Measurements from ENCODE around the gene ADRA2B.

The ADRA2B gene

GRCh38 chr2:96104487-96104861 lies 11.9 kb downstream of the ADRA2B start:
- DNase-seq (ENCODE audit: low read depth) = no peak

- DNase-seq (ENCODE audit: low read depth) = no peak
These were observed 12.4 kb downstream of the ADRA2B start for GRCh38 chr2:96103761-96104486.

DNA sequence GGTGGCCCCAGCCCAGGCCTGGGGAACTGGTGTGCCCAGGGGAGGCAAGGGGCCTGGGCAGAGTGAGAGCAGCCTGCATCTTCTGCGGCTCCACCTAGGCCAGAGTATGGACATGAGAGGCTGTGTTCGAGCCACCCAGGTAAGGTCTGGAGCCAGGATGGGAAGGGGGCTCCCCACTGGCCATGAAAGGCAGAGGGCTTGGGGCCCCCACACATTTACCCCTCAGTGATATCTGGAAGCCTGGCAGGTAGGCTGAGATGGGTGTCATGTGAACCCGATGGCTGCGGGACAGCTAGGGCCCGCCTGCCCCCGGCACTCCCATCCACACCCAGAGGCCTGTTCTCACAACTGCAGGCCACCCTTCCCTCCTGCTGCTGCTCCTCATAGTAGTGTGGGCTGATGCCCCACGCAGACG lies 13.2 kb downstream of the ADRA2B start:
- no peak for DNase-seq (ENCODE audit: low read depth)

DNA sequence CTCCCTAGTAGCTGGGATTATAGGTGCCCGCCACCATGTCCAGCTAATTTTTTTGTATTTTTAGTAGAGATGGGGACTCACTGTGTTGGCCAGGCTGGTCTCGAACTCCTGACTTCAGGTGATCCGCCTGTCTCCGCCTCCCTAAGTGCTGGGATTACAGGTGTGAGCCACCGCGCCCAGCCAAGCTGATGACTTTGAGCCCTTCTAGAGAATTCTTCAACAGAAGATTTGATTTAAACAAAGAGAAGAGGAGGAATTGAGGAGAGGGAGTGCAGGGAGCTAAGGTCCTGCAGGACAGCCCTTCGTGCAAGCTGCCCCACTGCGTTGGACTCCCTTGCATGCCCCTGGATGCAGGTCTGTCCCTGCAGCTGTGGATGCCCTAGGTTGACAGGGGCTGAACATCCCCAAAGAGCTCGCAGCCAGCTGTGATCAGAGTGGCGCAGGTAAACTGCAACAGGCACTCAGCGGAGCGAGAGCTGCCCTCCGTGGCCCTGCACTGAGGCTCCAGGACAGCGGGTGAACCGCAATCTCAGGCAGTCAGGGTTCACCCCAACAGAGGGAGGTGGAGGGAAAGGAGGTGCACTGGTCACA lies 13.7 kb downstream of the ADRA2B start:
- DNase-seq (ENCODE audit: low read depth) = no peak

DNA sequence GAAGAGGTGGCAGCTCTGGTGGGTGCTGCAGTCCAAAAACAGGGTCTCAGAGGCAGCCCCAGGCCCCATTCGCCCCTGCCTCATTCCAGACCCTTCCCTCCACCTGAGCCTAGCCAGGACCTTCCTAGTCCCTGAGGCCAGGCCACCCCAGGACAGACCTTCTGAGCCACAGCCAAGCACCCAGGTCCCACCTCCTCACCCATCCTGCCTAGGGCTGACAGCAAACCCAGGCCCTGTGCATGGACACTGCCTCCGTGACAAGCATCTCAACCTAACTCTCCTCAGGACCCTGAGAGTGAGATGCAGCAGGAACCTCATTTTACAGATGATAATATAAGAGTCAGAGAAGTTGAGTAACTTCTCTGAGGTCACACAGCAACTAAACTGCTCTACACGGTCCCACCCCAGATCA lies 15.5 kb downstream of the ADRA2B start:
- DNase-seq (ENCODE audit: low read depth) = no peak

- no peak for DNase-seq (ENCODE audit: low read depth)
These were observed 16.2 kb downstream of the ADRA2B start for GRCh38 chr2:96099861-96100798.

- no peak for DNase-seq (ENCODE audit: low read depth)
These were observed 17.3 kb downstream of the ADRA2B start for GRCh38 chr2:96098900-96099590.

DNA sequence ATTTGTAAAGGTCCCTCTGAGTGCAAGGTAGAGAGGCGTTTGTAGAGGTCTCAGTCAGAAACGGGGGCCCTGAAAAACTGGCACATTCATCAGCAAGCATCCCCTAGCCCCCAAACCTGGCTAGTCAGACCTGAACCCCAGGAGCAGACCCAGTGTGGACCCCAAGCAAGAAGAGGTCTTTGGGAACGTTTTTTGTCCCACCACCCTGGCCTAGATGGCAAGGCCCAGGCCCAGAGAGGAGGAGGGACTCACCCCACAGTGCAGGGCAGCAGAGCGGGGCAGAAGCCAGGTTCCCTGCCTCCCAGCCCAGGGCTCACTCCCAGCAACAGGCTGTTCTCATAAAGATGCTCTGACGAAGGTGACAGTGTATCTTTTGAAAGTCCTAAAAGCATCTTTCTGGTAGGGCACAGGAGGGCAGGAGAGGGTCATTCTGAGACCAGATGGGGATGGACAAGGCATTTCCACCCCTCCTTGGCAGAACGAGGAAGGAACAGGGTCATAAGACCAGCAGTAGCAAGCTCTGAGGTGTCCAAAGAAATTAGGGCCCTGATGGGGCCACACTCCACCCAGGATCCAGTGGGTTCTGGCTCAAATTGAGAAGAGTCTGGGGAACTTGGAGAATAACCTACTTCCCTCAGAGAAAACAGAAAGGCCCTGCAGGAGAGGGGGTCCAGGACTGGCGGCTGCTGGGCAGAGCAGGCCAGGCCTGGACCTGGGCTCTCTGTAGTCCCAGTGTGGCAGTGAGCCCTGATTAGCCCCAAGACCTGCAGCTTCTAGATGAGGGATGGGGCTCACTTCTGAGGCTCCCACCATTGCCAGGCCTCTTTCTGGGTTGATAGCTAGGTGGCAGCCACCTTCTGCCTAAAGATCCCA lies 18.2 kb downstream of the ADRA2B start:
- DNase-seq (ENCODE audit: low read depth) = no peak

DNA sequence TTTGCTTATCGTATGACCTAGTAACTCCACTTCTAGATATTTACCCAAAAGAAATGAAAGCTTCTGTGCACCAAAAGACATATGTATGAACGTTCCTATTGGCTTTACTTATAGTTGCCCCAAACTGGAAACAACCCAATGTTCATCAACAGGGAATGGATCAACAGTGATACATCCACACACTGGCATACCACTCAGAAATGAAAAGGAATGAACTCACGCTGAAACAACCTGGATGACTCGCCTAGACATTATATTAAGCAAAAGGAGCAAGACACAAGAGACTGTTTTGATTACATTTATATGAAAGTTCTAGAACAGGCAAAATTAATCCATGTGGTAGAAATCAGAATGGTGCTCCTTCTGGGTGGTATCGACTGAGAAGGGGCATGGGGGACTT lies 18.9 kb downstream of the ADRA2B start:
- no peak for DNase-seq (ENCODE audit: low read depth)

GRCh38 chr2:96095116-96095636 lies 21.2 kb downstream of the ADRA2B start:
- DNase-seq (ENCODE audit: low read depth) = no peak

GRCh38 chr2:96093528-96093927 lies 22.8 kb downstream of the ADRA2B start:
- DNase-seq (ENCODE audit: low read depth) = no peak

DNA sequence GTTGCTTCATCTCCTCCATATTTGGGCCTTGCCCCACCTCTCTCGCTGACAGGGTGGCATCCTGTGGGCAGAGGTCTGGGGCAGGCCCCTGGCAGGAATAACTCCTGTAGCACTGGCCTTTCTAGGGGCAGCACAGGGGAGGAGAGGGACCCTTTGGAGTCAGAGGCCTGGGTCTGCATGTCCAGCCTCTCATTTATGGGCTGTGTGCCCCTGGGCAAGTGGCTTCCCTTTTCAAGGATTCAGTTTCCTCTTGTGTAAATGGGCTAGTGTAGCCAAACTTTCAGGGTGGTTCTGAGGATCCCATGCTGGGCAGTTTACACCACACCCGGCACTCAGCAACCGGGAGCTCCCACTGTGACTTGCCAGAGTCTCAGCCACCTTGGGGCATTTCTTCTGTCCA lies 23.4 kb downstream of the ADRA2B start:
- DNase-seq (ENCODE audit: low read depth) = no peak

DNA sequence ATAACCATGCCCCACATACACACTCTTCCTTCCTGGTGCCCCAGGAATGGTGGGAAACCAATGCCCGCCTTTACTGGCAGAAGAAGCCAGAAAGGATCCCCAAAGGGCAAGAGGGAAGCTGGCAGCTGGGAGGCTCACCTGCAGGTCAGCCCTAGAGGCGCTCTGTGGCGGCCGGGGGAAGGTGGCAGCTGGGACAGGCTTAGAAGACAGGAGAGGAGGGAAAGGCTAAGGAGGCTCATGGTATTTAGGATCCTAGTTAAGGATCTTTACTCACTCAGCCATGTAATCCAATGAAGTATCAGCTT lies 23.8 kb downstream of the ADRA2B start:
- no peak for DNase-seq (ENCODE audit: low read depth)

GRCh38 chr2:96091711-96092572 lies 24.4 kb downstream of the ADRA2B start:
- no peak for DNase-seq (ENCODE audit: low read depth)

DNA sequence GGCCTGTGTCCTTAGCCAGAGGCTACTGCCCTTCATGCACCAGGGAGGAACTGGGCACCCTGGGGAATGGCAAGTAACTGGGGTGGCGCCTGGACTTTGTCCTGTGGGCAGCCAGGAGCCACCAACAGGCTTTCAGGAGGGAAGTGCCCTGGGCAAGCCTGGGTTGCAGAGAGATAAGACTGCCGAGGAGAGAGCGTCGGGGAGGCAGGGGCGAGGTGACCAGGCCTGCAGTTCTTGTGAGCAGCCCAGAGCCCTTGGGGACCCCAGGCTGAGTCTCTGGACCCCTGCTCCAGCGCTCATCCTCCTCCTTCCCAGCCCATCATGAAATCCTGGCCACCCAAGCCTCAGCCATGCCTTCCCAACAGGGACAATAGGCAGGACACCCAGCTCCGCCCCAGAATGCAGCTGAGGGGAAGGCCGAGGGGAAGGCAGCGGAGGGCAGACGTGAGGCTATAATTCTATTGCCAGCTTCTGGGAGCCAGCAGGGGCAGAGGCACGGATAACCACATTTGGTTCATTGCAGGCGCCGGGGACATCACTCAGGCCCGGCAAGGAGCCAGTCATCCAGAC lies 25.1 kb downstream of the ADRA2B start:
- no peak for DNase-seq (ENCODE audit: low read depth)

- no peak for DNase-seq (ENCODE audit: low read depth)
These were observed 26.0 kb downstream of the ADRA2B start for GRCh38 chr2:96090196-96090926.

- no peak for DNase-seq (ENCODE audit: low read depth)
These were observed 26.8 kb downstream of the ADRA2B start for GRCh38 chr2:96089356-96090195.

Measured in CMK (cell line).